Transverse colon (tissue), 4 donors: ENCODE measurements around the gene SZT2.

Experiments used
- POLR2AphosphoS5 ChIP-seq, 3 donors: sonication (generic); formaldehyde crosslinking; IDR thresholded peaks; one replicate each; pipeline ENCODE4 v1.6.1; 2016; ENCODE audit warnings: antibody characterized with exemption in 3 of 3
- TF ChIP-seq, protein P1 (sequence below), 5 experiments: fragments of 200-600 bp in 3 of 5; fragments of 450-650 bp in 2 of 5; sonication (generic) in 3 of 5; IDR thresholded peaks; 1 replicate in 2 of 5; 2 replicates in 3 of 5; pipeline ENCODE4 v1.5.1; 2016 to 2017; ENCODE audit warnings: antibody characterized with exemption in 5 of 5, inconsistent platforms in 3 of 5, mild to moderate bottlenecking in 2 of 5, moderate library complexity in 1 of 5

DNA sequence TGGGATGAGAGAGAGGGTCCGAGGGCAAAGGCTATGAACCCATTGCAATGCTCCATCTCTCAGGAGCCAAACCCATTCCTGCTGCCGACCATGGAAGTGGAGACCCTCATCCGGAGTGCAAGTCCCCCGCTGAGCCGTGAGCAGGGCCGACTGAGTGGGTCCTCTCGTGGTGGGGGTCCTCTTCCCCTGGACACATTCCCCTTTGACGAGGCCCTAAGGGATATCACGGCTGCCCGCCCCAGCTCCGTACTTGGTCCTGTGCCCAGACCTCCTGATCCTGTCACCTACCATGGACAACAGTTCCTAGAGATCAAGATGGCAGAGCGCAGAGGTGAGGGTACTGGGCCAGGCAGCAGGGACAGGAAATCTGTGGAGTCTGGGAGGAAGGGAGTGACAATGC, 53.1 kb downstream of the SZT2 start:
- no peak for TF ChIP-seq POLR2AphosphoS5 (IDR thresholded peaks at IDR 0.05)
- TF ChIP-seq, protein P1, sequence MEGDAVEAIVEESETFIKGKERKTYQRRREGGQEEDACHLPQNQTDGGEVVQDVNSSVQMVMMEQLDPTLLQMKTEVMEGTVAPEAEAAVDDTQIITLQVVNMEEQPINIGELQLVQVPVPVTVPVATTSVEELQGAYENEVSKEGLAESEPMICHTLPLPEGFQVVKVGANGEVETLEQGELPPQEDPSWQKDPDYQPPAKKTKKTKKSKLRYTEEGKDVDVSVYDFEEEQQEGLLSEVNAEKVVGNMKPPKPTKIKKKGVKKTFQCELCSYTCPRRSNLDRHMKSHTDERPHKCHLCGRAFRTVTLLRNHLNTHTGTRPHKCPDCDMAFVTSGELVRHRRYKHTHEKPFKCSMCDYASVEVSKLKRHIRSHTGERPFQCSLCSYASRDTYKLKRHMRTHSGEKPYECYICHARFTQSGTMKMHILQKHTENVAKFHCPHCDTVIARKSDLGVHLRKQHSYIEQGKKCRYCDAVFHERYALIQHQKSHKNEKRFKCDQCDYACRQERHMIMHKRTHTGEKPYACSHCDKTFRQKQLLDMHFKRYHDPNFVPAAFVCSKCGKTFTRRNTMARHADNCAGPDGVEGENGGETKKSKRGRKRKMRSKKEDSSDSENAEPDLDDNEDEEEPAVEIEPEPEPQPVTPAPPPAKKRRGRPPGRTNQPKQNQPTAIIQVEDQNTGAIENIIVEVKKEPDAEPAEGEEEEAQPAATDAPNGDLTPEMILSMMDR (IDR thresholded peaks at IDR 0.05): no peak
